Measurements from ENCODE around the gene ZNF580. TPM values are rescaled to one million over a fixed set of nuclear protein-coding genes. Genes with fewer than 3 reads are reported as not detected.

ZNF580 gene
- total RNA-seq, 1 donor from 2014 or later = 10.8 TPM

- no peak overlapping the region for H3K4me3 ChIP-seq (ENCODE audit: low read depth, low read length)
- DNase-seq (ENCODE audit: low read depth) = no peak
- no peak for TF ChIP-seq CTCF (conservative IDR thresholded peaks at IDR 0.05; ENCODE audit: low read depth, low read length)
These were observed 26.7 kb upstream of the ZNF580 start for GRCh38 chr19:55613930-55614710.

- no peak overlapping the region for H3K4me3 ChIP-seq (ENCODE audit: low read depth, low read length)
- no peak for TF ChIP-seq CTCF (conservative IDR thresholded peaks at IDR 0.05; ENCODE audit: low read depth, low read length)
- DNase-seq (ENCODE audit: low read depth) = no peak
These were observed 25.9 kb upstream of the ZNF580 start for GRCh38 chr19:55614711-55615542.

- no peak overlapping the region for H3K4me3 ChIP-seq (ENCODE audit: low read depth, low read length)
- no peak for TF ChIP-seq CTCF (conservative IDR thresholded peaks at IDR 0.05; ENCODE audit: low read depth, low read length)
- DNase-seq (ENCODE audit: low read depth) = no peak
These were observed 25.0 kb upstream of the ZNF580 start for GRCh38 chr19:55615543-55616394.

GRCh38 chr19:55616395-55616875 is 24.4 kb upstream of the ZNF580 start:
- no peak for DNase-seq (ENCODE audit: low read depth)
- no peak overlapping the region for H3K4me3 ChIP-seq (ENCODE audit: low read depth, low read length)

GRCh38 chr19:55617426-55617825 is 23.4 kb upstream of the ZNF580 start:
- no peak overlapping the region for H3K4me3 ChIP-seq (ENCODE audit: low read depth, low read length)
- DNase-seq (ENCODE audit: low read depth) = no peak
- no peak for TF ChIP-seq CTCF (conservative IDR thresholded peaks at IDR 0.05; ENCODE audit: low read depth, low read length)

More at GRCh38 chr19:55616395-55616875, 24.4 kb upstream of the ZNF580 start:
- no peak for TF ChIP-seq CTCF (conservative IDR thresholded peaks at IDR 0.05; ENCODE audit: low read depth, low read length)

- no peak for TF ChIP-seq CTCF (conservative IDR thresholded peaks at IDR 0.05; ENCODE audit: low read depth, low read length)
- H3K4me3 ChIP-seq (ENCODE audit: low read depth, low read length) = no peak overlapping the region
- no peak for DNase-seq (ENCODE audit: low read depth)
These were observed 22.4 kb upstream of the ZNF580 start for GRCh38 chr19:55618426-55618825.
